Stimulated activated memory B cell treated with anti-CD40 and anti-IgM and Interleukin-4, amounts not matched to agents 10 μg/mL and 1 μg/mL and 100 μg/mL, for 72 hours (primary cell): ENCODE results near the gene ME3.
"Not testable (repeated sequence)": the region's sequence is repeated elsewhere in the genome, so short reads cannot be mapped to it uniquely, and the experiment has no call there.

ENCODE experiments used
- ATAC-seq: fragments of 150-1000 bp; cut with Tn5 transposase; 2 replicates; pipeline ENCODE4 v1.10.0; 2021
- H3K27ac Mint-ChIP-seq: one replicate; pipeline ENCODE4 v1.8.0; 2022; ENCODE audit warnings: mild to moderate bottlenecking, mixed read lengths
- H3K27me3 Mint-ChIP-seq: one replicate; pipeline ENCODE4 v1.8.0; 2022; ENCODE audit warnings: mixed read lengths
- H3K36me3 Mint-ChIP-seq: one replicate; pipeline ENCODE4 v1.8.0; 2022; ENCODE audit warnings: mixed read lengths
- H3K4me1 Mint-ChIP-seq: one replicate; pipeline ENCODE4 v1.8.0; 2022; ENCODE audit warnings: mixed read lengths
- H3K4me3 Mint-ChIP-seq: one replicate; pipeline ENCODE4 v1.8.0; 2022; ENCODE audit warnings: mild to moderate bottlenecking, moderate library complexity, mixed read lengths
- H3K9me3 Mint-ChIP-seq: one replicate; pipeline ENCODE4 v1.8.0; 2022; ENCODE audit warnings: mixed read lengths

The ME3 gene

DNA sequence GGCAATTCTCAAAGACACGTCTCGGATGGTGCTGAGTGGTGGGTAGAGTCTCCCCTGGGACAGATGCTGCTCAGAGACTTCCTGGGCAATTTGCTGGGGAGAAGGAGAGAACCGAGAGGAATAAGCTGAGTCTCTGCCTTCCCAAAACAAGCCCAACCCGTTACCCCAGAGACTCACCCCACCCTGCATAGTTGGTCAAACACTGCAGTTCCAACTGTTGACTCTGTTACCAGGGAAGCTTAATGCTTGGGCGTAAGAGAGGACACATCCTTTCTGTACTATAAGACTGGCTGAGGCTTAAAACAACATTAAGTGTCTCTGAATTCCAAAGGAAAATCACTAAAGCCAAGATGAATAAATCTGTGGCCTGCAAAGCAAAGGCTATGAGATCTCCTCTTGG lies 229.6 kb downstream of the ME3 start:
- no peak for ATAC-seq
- H3K36me3 Mint-ChIP-seq = no peaks in the 10 kb centered on the region
- H3K9me3 Mint-ChIP-seq = no peaks in the 10 kb centered on the region
- no peak overlapping the region for H3K4me3 Mint-ChIP-seq
- H3K27ac Mint-ChIP-seq = peak overlapping the region; percentile 48
- no peaks in the 10 kb centered on the region for H3K27me3 Mint-ChIP-seq
- H3K4me1 Mint-ChIP-seq = peaks cover 32% of the 10 kb centered on the region

DNA sequence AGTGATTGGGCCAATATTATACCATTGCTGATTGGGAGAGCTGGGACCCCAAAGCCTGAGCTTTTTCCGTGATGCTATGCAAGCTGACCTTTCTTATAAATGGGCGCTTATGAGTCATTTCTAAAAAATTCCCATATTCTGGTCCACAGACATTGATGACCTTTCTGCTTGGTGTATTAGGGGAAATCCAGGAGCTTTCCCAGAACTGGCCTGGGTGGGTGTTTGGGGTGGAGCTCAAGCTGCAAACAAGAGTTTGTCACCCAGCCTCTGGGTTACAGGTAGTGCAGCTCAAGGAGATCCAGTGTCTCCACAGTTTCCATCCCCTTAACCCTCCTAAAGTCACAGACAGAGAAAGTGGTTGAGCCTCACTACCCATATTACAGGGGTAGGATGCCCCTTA lies 230.0 kb downstream of the ME3 start:
- Mint-ChIP-seq H3K9me3 (no peaks in the 10 kb centered on the region), H3K27ac (peak overlapping the region; percentile 48), H3K4me1 (peaks cover 32% of the 10 kb centered on the region), H3K27me3 (no peaks in the 10 kb centered on the region), H3K36me3 (no peaks in the 10 kb centered on the region), H3K4me3 (no peak overlapping the region)
- peak; percentile 63 for ATAC-seq

DNA sequence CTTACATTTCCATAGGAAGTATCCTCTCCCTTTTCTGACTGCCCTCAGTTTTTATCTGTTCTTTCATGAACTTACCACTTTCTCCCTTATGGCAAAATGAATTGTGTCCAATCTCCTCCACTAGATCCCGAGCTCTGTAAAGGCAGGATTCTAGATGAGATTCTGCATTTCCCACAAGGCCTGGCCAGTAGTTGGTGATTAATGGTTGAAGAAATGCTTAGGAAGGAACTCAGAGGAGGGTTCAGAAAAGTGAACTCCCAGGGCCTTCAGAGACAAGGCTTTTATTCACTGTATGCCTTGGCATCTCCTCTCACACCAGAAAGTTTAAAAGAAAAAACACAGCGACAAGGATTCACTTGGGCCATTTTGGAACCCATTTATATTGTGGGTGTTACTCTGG lies 231.6 kb downstream of the ME3 start:
- no peak for ATAC-seq

DNA sequence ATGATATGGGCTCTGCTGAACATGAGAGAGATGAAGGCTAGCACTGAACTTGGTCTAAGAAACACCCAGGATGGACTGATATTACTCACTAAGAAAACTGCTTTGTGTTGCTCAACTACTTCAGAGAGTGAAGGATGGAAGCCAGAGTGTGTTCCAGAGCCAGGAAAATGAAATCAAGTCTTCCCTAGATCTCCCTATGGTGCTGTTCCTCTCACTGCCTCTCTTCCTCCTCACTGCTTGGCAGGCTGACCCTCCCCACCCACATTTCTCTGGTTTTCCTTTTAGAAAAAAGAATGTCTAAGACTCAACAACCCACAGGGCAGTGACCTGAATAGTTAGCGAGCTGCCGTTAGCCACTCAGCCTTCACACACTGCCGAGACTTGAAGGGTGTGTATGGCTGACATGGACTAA lies 232.1 kb downstream of the ME3 start:
- H3K27ac Mint-ChIP-seq = peak overlapping the region; percentile 36
- H3K9me3 Mint-ChIP-seq = no peaks in the 10 kb centered on the region
- no peaks in the 10 kb centered on the region for H3K36me3 Mint-ChIP-seq
- peaks cover 32% of the 10 kb centered on the region for H3K4me1 Mint-ChIP-seq
- H3K4me3 Mint-ChIP-seq = no peak overlapping the region
- H3K27me3 Mint-ChIP-seq = no peaks in the 10 kb centered on the region
- no peak for ATAC-seq

More for the DNA sequence above, 231.6 kb downstream of the ME3 start:
- no peaks in the 10 kb centered on the region for H3K27me3 Mint-ChIP-seq
- H3K36me3 Mint-ChIP-seq = no peaks in the 10 kb centered on the region
- peak overlapping the region; percentile 36 for H3K27ac Mint-ChIP-seq
- no peak overlapping the region for H3K4me3 Mint-ChIP-seq
- H3K9me3 Mint-ChIP-seq = no peaks in the 10 kb centered on the region
- H3K4me1 Mint-ChIP-seq = peaks cover 32% of the 10 kb centered on the region

DNA sequence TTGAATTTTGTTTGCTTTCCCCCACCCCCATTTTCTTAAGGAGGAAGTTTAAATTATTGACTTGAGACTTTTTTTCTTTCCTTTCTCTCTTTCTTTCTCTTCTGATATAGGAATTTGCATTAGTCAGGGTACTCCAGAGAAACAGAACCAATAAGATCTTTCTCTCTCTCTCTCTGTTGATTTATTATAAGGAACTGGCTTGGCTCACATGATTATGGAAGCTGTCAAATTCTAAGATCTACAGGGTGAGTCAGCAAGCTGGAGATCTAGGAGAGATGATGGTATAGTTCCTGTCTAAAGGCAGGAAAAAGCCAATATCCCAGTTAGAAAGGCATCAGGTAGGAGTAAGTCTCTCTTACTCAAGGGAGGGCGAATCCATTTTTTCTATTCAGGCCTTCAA lies 233.7 kb downstream of the ME3 start:
- Mint-ChIP-seq H3K4me3 (no peak overlapping the region), H3K27me3 (no peaks in the 10 kb centered on the region), H3K36me3 (no peaks in the 10 kb centered on the region), H3K4me1 (peaks cover 26% of the 10 kb centered on the region), H3K9me3 (no peaks in the 10 kb centered on the region), H3K27ac (no peak overlapping the region)
- ATAC-seq = no peak

DNA sequence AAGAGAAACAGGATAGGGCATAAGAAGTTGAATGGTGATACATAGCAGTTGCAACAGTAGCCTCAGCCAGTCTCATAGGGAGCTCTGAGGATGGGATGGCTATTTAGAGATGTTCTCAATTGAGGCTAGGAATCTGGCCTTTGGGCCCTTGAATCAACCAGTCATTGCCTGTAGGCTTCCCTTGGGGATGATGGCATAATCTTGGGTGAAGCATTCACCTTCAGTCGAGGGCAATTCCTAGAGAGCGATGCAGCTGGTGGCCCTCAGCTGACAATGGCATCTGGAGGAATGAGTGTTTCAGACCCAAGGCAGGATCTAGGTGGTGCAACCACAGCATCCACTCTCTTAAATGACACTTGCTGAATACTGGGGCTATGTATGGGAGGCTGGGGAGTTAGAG lies 236.7 kb downstream of the ME3 start:
- H3K27ac Mint-ChIP-seq = no peak overlapping the region
- H3K36me3 Mint-ChIP-seq = peaks cover 5% of the 10 kb centered on the region
- no peaks in the 10 kb centered on the region for H3K9me3 Mint-ChIP-seq
- no peak overlapping the region for H3K4me3 Mint-ChIP-seq
- H3K4me1 Mint-ChIP-seq = peaks cover 10% of the 10 kb centered on the region
- ATAC-seq = peak; percentile 34
- no peaks in the 10 kb centered on the region for H3K27me3 Mint-ChIP-seq

DNA sequence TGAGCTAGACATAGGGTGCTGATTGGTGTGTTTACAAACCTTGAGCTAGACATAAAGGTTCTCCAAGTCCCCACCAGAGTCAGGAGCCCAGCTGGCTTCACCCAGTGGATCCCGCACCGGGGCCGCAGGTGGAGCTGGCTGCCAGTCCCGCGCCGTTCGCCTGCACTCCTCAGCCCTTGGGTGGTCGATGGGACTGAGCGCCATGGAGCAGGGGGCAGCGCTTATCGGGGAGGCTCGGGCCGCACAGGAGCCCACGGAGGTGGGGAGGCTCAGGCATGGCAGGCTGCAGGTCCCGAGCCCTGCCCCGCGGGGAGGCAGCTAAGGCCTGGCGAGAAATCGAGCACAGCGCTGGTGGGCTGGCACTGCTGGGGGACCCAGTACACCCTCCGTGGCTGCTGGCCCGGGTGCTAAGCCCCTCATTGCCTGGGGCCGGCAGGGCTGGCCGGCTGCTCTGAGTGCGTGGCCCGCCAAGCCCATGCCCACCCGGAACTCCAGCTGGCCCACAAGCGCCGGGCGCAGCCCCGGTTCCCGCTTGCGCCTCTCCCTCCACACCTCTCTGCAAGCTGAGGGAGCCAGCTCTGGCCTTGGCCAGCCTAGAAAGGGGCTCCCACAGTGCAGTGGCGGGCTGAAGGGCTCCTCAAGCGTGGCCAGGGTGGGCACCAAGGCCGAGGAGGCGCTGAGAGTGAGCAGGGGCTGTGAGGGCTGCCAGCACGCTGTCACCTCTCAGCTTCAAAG lies 238.9 kb downstream of the ME3 start:
- H3K27ac Mint-ChIP-seq, H3K9me3 Mint-ChIP-seq, ATAC-seq, H3K27me3 Mint-ChIP-seq, H3K4me1 Mint-ChIP-seq, H3K36me3 Mint-ChIP-seq, H3K4me3 Mint-ChIP-seq: not testable (repeated sequence)

DNA sequence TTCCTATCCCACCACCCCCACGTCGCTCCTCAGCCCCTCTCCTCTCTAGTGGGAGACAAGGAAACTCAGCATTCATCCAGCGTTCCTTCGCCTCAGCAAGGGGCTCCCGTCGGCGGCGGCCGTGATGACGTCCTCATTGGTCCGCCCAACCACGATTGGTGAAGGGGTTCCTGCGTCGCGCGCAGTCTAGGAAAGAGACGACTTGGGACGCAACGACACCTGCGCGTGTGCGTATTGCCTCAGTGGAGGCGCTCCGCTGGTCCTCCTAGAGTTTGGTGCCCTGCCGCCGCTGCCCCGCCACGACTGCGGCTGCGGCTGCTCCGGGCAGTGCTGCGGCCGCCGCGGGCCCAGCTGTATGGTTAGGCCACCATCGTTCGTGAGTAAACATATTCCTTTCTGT lies 241.2 kb downstream of the ME3 start:
- Mint-ChIP-seq H3K4me1 (no peaks in the 10 kb centered on the region), H3K36me3 (peaks cover 5% of the 10 kb centered on the region), H3K4me3 (peak overlapping the region; percentile 70), H3K27me3 (no peaks in the 10 kb centered on the region), H3K9me3 (peaks cover 6% of the 10 kb centered on the region), H3K27ac (no peak overlapping the region)
- peak; percentile 31 for ATAC-seq

DNA sequence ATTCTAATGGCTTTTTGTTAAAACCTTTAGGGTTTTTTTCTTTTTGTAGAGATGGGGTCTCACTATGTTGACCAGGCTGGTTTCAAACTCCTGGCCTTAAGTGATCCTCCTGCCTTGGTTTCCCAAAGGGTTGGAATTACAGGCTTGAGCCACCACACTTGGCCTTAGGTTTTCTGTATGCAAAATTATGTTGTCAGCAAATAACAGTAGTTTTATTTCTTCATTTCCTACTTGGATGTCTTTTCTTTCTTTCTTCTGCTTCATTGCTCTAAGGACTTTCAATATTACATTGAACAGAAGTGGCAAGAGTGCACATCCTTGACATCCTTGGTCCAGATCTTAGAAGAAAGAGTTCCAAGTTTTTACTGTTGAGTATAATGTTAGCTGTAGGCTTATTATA lies 245.0 kb downstream of the ME3 start:
- Mint-ChIP-seq H3K9me3 (peaks cover 6% of the 10 kb centered on the region), H3K27me3 (no peaks in the 10 kb centered on the region), H3K36me3 (peaks cover under 1% of the 10 kb centered on the region), H3K27ac (no peak overlapping the region), H3K4me1 (no peaks in the 10 kb centered on the region), H3K4me3 (no peak overlapping the region)
- ATAC-seq = no peak

DNA sequence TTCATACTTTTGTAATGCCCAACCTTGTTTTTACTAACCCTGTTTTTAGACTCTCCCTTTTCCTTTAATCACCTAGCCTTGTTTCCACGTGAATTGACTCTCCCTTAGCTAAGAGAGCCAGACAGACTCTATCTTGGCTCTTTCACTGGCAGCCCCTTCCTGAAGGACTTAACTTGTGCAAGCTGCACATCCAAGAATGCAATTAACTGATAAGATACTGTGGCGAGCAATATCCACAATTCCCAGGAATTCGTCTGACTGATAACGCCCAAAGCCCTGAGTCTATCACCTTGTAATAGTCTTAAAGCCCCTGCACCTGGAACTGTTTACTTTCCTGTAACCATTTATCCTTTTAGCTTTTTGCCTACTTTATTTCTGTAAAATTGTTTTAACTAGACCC lies 248.9 kb downstream of the ME3 start:
- not testable (repeated sequence) for H3K27ac Mint-ChIP-seq, H3K9me3 Mint-ChIP-seq, H3K27me3 Mint-ChIP-seq, H3K4me1 Mint-ChIP-seq, ATAC-seq, H3K4me3 Mint-ChIP-seq, H3K36me3 Mint-ChIP-seq

DNA sequence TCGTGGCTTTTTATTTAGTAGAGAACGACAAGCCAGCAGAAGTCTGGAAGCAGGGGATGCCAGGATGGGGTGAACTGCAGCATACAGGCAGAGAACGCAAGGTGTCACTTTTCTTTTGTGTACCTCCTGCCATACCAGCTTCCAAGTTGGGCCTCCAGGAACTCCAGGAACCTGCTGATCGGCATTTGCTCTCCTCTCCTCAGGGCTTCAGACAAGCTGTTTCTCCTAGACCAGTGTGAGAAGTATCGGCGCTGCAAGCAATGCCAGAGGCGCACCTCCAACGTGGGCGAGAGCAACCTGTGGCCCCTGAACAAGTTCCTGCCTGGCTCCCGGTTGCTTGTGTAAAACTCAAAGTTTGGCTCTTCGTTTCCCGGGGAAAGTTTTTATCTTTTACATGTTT lies 250.0 kb downstream of the ME3 start:
- Mint-ChIP-seq H3K9me3 (peaks cover 6% of the 10 kb centered on the region), H3K36me3 (no peaks in the 10 kb centered on the region), H3K27ac (no peak overlapping the region), H3K4me1 (no peaks in the 10 kb centered on the region), H3K27me3 (no peaks in the 10 kb centered on the region), H3K4me3 (no peak overlapping the region)
- ATAC-seq = no peak

DNA sequence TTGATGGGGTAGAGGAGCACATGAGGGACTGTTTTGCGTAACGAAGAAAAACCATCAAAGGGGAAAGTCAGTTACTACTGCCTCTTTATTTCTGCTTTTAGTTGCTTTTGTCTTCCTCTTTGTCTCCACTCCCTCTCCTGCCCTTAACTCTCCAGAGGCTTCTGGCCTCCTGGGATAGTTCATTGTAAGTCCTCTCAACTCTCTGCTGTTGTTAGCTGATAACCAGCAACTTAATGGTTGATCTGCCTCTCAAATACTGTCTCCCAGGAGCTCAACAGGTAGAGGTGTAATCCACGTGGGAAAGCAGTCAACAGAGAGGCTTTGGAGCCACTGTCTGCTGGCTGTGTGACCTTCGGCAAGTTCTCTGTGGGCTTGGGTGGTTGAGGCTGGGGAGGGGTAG lies 250.5 kb downstream of the ME3 start:
- Mint-ChIP-seq H3K4me1 (no peaks in the 10 kb centered on the region), H3K27me3 (no peaks in the 10 kb centered on the region), H3K36me3 (no peaks in the 10 kb centered on the region), H3K27ac (no peak overlapping the region), H3K4me3 (no peak overlapping the region), H3K9me3 (peaks cover 3% of the 10 kb centered on the region)
- ATAC-seq = no peak

DNA sequence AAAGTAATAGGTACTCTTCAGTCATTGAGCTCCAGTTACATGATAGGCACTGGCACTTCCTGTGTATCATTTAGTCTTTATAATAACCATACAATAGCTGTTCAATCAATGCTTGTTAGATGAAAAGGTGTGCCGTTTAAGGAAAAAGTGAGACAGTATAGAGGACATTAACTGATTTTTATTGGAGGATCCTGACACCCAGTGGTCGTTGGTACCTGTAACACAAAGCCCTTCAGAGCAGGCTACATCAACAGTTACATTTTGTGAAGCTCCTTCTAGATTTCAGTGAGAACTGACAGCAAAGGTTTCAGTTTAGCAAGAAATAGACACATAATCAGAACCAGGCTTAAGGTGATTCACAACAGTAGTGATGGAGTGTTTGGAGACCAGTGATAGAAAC lies 253.5 kb downstream of the ME3 start:
- H3K4me3 Mint-ChIP-seq = no peak overlapping the region
- H3K4me1 Mint-ChIP-seq = no peaks in the 10 kb centered on the region
- H3K27ac Mint-ChIP-seq = no peak overlapping the region
- no peaks in the 10 kb centered on the region for H3K27me3 Mint-ChIP-seq
- no peaks in the 10 kb centered on the region for H3K9me3 Mint-ChIP-seq
- H3K36me3 Mint-ChIP-seq = no peaks in the 10 kb centered on the region
- ATAC-seq = peak; percentile 34

DNA sequence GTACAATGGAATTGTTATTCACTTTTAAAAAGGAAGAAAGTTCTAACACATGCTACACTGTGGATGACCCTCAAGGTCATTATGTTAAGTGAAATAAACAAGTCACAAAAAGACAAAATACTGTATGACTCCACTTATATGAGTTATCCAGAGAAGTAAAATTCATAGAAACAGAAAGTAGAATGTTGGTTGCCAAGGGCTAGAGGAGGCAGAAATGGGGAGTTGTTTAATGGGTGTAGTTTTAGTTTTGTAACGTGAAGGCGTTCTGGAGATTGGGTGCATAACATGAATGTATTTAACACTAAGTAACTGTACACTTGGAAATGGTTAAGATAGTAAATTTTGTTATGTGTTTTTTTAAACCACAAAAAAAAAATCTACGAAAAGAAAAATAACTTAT lies 253.9 kb downstream of the ME3 start:
- H3K9me3 Mint-ChIP-seq = no peaks in the 10 kb centered on the region
- H3K27me3 Mint-ChIP-seq = no peaks in the 10 kb centered on the region
- H3K27ac Mint-ChIP-seq = no peak overlapping the region
- H3K4me1 Mint-ChIP-seq = no peaks in the 10 kb centered on the region
- H3K4me3 Mint-ChIP-seq = no peak overlapping the region
- no peaks in the 10 kb centered on the region for H3K36me3 Mint-ChIP-seq
- no peak for ATAC-seq

DNA sequence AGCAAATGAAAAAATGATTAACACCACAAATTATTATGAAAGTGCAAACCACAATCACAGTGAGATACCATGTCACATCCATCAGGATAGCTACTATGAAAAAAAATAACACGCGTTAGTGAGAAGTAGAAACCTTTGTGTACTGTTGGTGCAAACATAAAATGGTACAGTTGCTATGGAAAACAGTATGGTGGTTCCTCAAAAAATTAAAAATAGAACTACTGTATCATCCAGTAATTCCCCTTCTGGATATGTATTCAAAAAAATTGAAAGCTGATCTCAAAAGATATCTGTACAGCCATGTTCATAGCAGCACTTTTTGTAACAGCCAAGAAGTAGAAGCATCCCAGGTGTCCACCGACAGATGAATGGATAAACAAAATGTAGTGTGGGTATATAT lies 254.3 kb downstream of the ME3 start:
- Mint-ChIP-seq H3K27me3 (no peaks in the 10 kb centered on the region), H3K36me3 (no peaks in the 10 kb centered on the region), H3K9me3 (no peaks in the 10 kb centered on the region), H3K4me1 (no peaks in the 10 kb centered on the region), H3K27ac (no peak overlapping the region), H3K4me3 (no peak overlapping the region)
- ATAC-seq = no peak

DNA sequence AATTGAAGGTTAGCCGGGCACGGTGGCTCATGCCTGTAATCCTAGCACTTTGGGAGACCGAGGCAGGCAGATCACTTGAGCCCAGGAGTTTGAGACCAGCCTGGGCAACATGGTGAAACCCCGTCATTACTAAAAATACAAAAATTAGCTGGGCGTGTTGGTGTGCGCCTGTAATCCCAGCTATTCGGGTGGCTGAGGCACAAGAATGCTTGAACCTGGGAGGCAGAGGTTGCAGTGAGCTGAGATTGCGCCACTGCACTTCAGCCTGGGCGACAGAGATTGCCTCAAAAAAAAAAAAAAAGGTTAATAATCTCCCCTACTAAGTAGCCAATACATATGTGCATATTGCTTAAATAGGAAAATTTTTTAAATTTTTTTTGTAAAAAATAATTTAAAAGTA lies 255.5 kb downstream of the ME3 start:
- not testable (repeated sequence) for H3K27ac Mint-ChIP-seq, H3K4me1 Mint-ChIP-seq, H3K9me3 Mint-ChIP-seq, H3K27me3 Mint-ChIP-seq, ATAC-seq, H3K4me3 Mint-ChIP-seq, H3K36me3 Mint-ChIP-seq

DNA sequence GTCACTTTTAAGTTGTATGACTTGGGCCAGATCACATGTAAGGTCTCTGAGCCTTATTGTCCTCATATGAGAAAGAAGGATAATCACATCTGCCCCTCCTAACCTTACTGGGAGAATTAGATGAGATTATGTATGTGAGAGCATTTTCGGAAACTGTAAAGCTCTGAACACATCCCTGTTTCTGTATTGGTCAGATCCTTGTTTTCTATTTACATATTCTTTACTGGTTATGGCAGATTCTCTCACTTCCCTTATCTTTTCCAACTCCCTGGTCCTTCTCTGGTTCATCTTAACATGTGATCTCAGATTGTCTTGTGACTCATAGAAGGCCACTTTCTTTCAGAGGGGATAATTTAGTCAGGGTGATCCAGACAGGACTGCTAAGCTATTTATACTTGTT lies 255.9 kb downstream of the ME3 start:
- no peaks in the 10 kb centered on the region for H3K4me1 Mint-ChIP-seq
- H3K36me3 Mint-ChIP-seq = peaks cover 7% of the 10 kb centered on the region
- H3K27ac Mint-ChIP-seq = no peak overlapping the region
- H3K9me3 Mint-ChIP-seq = no peaks in the 10 kb centered on the region
- ATAC-seq = peak; percentile 47
- H3K27me3 Mint-ChIP-seq = no peaks in the 10 kb centered on the region
- H3K4me3 Mint-ChIP-seq = no peak overlapping the region
